ENCODE data around the gene RHBG. TPM values are rescaled to one million over a fixed set of nuclear protein-coding genes. Genes with fewer than 3 reads are reported as not detected.

Gene RHBG
- polyA plus RNA-seq, 1 donor (not counting 4 experiments of a cell fraction or from before 2014, with no cell fraction given), result not detected

GRCh38 chr1:156423422-156424352 lies 54.7 kb downstream of the RHBG start:
- H2AFZ ChIP-seq (ENCODE audit: control insufficient read depth, low read length), result no peak overlapping the region
- H4K20me1 ChIP-seq (ENCODE audit: control insufficient read depth, extremely low read depth, insufficient read depth, low read length), result peaks cover 2% of the 10 kb centered on the region
- DNase-seq (ENCODE audit: low read depth, low spot score), result no peak
- H3K9me1 ChIP-seq (ENCODE audit: control insufficient read depth, extremely low read depth, insufficient read depth, low read length), result no peaks in the 10 kb centered on the region
- TF ChIP-seq, protein P1, sequence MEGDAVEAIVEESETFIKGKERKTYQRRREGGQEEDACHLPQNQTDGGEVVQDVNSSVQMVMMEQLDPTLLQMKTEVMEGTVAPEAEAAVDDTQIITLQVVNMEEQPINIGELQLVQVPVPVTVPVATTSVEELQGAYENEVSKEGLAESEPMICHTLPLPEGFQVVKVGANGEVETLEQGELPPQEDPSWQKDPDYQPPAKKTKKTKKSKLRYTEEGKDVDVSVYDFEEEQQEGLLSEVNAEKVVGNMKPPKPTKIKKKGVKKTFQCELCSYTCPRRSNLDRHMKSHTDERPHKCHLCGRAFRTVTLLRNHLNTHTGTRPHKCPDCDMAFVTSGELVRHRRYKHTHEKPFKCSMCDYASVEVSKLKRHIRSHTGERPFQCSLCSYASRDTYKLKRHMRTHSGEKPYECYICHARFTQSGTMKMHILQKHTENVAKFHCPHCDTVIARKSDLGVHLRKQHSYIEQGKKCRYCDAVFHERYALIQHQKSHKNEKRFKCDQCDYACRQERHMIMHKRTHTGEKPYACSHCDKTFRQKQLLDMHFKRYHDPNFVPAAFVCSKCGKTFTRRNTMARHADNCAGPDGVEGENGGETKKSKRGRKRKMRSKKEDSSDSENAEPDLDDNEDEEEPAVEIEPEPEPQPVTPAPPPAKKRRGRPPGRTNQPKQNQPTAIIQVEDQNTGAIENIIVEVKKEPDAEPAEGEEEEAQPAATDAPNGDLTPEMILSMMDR (optimal IDR thresholded peaks at IDR 0.05 in 1 of 3, IDR thresholded peaks at IDR 0.05 in 1 of 3, conservative IDR thresholded peaks at IDR 0.05 in 1 of 3; ENCODE audit: extremely low read depth in 1 of 3, insufficient read depth in 2 of 3, low read length in 3 of 3), result no peak
- TF ChIP-seq EZH2 (IDR thresholded peaks at IDR 0.05; ENCODE audit: low read length), result no peak
- no peak overlapping the region for H3K27ac ChIP-seq (ENCODE audit: control insufficient read depth, insufficient read depth, low read length)
- dilution Hi-C loops (cut with MboI; ENCODE audit: extremely low pct_ligation_motif_present, low sequenced_read_pairs), result no loop called here
- H3K4me3 ChIP-seq (ENCODE audit: control insufficient read depth in 2 of 3, extremely low read depth in 1 of 3, insufficient read depth in 2 of 3, low read depth in 1 of 3, low read length in 3 of 3), result no peak overlapping the region
- peaks cover 85% of the 10 kb centered on the region for H3K27me3 ChIP-seq (ENCODE audit: control insufficient read depth, extremely low read depth, insufficient read depth, low read length)
- no peaks in the 10 kb centered on the region for H3K9me3 ChIP-seq (ENCODE audit: control insufficient read depth, low read depth, low read length)
- no peak overlapping the region for H3K9ac ChIP-seq (ENCODE audit: control insufficient read depth, extremely low read depth, insufficient read depth, low read length)
- H3K36me3 ChIP-seq (ENCODE audit: control insufficient read depth in 2 of 2, extremely low read depth in 1 of 2, insufficient read depth in 2 of 2, low read length in 2 of 2), result no peaks in the 10 kb centered on the region
- H3K4me2 ChIP-seq (ENCODE audit: control insufficient read depth, extremely low read depth, insufficient read depth, low read depth, low read length), result no peak overlapping the region
- FAIRE-seq, result no peak
- H3K79me2 ChIP-seq (ENCODE audit: control insufficient read depth, insufficient read depth, low read length), result no peaks in the 10 kb centered on the region
- H3K4me1 ChIP-seq (ENCODE audit: control insufficient read depth, extremely low read depth, insufficient read depth, low read length), result peaks cover 24% of the 10 kb centered on the region

DNA sequence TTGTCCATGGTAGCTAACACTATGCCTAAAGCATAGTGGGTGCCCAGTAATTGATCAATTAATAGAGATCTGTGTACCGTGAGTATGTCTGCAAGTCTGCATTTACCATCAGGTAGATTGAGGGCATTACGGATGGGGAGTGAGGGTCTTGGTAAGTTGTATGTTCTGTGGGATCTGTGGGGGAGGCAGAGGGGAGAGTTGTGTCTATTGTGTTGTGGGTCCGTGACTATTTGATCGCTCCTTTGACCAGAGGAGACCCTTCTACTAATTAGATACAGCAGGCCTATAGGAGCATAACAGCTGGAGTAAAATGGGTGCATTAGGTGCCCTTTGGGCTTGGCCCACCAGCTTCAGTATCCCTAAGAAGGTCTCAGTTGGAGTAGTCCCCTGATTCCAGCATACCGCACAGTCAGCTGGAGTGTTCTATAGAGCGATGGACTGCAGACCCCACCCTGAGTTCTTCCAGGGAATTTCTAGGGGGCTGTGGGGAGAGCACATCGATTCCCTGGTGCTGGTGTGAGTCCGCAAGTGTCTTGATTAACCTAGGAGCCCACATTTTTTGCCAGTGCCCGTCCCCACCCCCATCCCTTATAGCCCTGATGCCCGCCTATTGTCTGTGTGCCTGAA lies 55.9 kb downstream of the RHBG start:
- H3K27ac ChIP-seq (ENCODE audit: control insufficient read depth, insufficient read depth, low read length), result no peak overlapping the region
- H3K36me3 ChIP-seq (ENCODE audit: control insufficient read depth in 2 of 2, extremely low read depth in 1 of 2, insufficient read depth in 2 of 2, low read length in 2 of 2), result no peaks in the 10 kb centered on the region
- peaks cover 24% of the 10 kb centered on the region for H3K4me1 ChIP-seq (ENCODE audit: control insufficient read depth, extremely low read depth, insufficient read depth, low read length)
- H3K9ac ChIP-seq (ENCODE audit: control insufficient read depth, extremely low read depth, insufficient read depth, low read length), result no peak overlapping the region
- peaks cover 2% of the 10 kb centered on the region for H4K20me1 ChIP-seq (ENCODE audit: control insufficient read depth, extremely low read depth, insufficient read depth, low read length)
- DNase-seq (ENCODE audit: low read depth, low spot score) (no peak), FAIRE-seq (no peak)
- H3K4me2 ChIP-seq (ENCODE audit: control insufficient read depth, extremely low read depth, insufficient read depth, low read depth, low read length), result no peak overlapping the region
- TF ChIP-seq, protein P1 (optimal IDR thresholded peaks at IDR 0.05 in 1 of 3, IDR thresholded peaks at IDR 0.05 in 1 of 3, conservative IDR thresholded peaks at IDR 0.05 in 1 of 3; ENCODE audit: extremely low read depth in 1 of 3, insufficient read depth in 2 of 3, low read length in 3 of 3), result no peak
- no peak for TF ChIP-seq EZH2 (IDR thresholded peaks at IDR 0.05; ENCODE audit: low read length)
- peaks cover 86% of the 10 kb centered on the region for H3K27me3 ChIP-seq (ENCODE audit: control insufficient read depth, extremely low read depth, insufficient read depth, low read length)
- H3K79me2 ChIP-seq (ENCODE audit: control insufficient read depth, insufficient read depth, low read length), result no peaks in the 10 kb centered on the region
- H3K4me3 ChIP-seq (ENCODE audit: control insufficient read depth in 2 of 3, extremely low read depth in 1 of 3, insufficient read depth in 2 of 3, low read depth in 1 of 3, low read length in 3 of 3), result no peak overlapping the region
- no peak overlapping the region for H2AFZ ChIP-seq (ENCODE audit: control insufficient read depth, low read length)
- dilution Hi-C loops (cut with MboI; ENCODE audit: extremely low pct_ligation_motif_present, low sequenced_read_pairs), result no loop called here
- no peaks in the 10 kb centered on the region for H3K9me3 ChIP-seq (ENCODE audit: control insufficient read depth, low read depth, low read length)
- H3K9me1 ChIP-seq (ENCODE audit: control insufficient read depth, extremely low read depth, insufficient read depth, low read length), result no peaks in the 10 kb centered on the region

All from keratinocyte (primary cell).